MG63 (cell line): ENCODE data around the gene BCL2L1. TPM values are rescaled to one million over a fixed set of nuclear protein-coding genes. Genes with fewer than 3 reads are reported as not detected.
"Not testable (repeated sequence)": the region's sequence is repeated elsewhere in the genome, so short reads cannot be mapped to it uniquely, and the experiment has no call there.

Experiments used
- DNase-seq: peaks from one replicate; pipeline ENCODE4 v3.0.0-alpha.2; 2020
- H3K27me3 ChIP-seq: fragments of 250-450 bp; sonication (Bioruptor Pico); 2 replicates; pipeline ENCODE4 v1.5.1; 2020; ENCODE audit warnings: mild to moderate bottlenecking, moderate library complexity
- H3K36me3 ChIP-seq: fragments of 250-450 bp; sonication (Bioruptor Pico); 2 replicates; pipeline ENCODE4 v1.5.1; 2020; ENCODE audit warnings: mild to moderate bottlenecking, moderate library complexity
- H3K4me3 ChIP-seq: fragments of 250-450 bp; sonication (Bioruptor Pico); 2 replicates; pipeline ENCODE4 v1.5.1; 2020; ENCODE audit warnings: mild to moderate bottlenecking, moderate library complexity
- H3K9me3 ChIP-seq: fragments of 250-450 bp; sonication (Bioruptor Pico); 2 replicates; pipeline ENCODE4 v1.5.1; 2020; ENCODE audit warnings: mild to moderate bottlenecking, moderate library complexity
- total RNA-seq: library from RNA; depleted of rRNA; stranded (reverse); fragments of >200 nt; shearing (Covaris generic); gene quantifications from 2 replicates; pipeline ENCODE4 v1.2.3, GENCODE V29; 2014; ENCODE audit warnings: low replicate concordance

The BCL2L1 gene
- total RNA-seq, 1 experiment from 2014 or later = 64.2 TPM

GRCh38 chr20:31675828-31676608, 46.6 kb downstream of the BCL2L1 start:
- Histone ChIP-seq H3K4me3 (no peak overlapping the region; the same call in 1 of the 2 replicates), H3K36me3 (peaks cover 30% of the 10 kb centered on the region), H3K27me3 (no peaks in the 10 kb centered on the region), H3K9me3 (no peaks in the 10 kb centered on the region)
- no peak for DNase-seq

- Histone ChIP-seq H3K4me3 (peak overlapping the region; percentile 25), H3K27me3 (no peaks in the 10 kb centered on the region), H3K36me3 (peaks cover 24% of the 10 kb centered on the region), H3K9me3 (no peaks in the 10 kb centered on the region)
- peak; percentile 80 for DNase-seq
Measured at GRCh38 chr20:31674895-31675827, 47.5 kb downstream of the BCL2L1 start.

- Histone ChIP-seq H3K4me3 (no peak overlapping the region), H3K36me3 (peaks cover 19% of the 10 kb centered on the region), H3K27me3 (no peaks in the 10 kb centered on the region), H3K9me3 (no peaks in the 10 kb centered on the region)
- DNase-seq = no peak
Measured at GRCh38 chr20:31673943-31674463, 48.7 kb downstream of the BCL2L1 start.

DNA sequence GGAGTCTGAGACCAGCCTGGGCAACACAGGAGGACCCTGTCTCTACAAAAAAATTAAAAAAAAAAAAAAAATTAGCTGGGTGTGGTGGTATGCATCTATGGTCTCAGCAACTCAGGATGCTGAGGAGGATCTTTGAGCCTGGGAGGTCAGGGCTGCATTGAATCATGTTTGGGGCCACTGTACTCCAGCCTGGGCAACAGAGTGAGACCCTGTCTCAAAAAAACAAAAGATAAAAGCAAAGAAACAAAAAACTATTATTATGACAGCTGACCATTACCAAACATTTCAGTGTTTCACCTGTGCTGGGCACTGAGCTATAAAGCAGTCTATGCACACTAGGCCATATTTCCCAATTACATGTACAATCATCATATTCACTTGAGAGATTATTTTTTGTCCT, 49.2 kb downstream of the BCL2L1 start:
- DNase-seq = no peak
- H3K27me3 ChIP-seq = no peaks in the 10 kb centered on the region
- no peaks in the 10 kb centered on the region for H3K9me3 ChIP-seq
- H3K36me3 ChIP-seq = peaks cover 19% of the 10 kb centered on the region
- no peak overlapping the region for H3K4me3 ChIP-seq

GRCh38 chr20:31671324-31671723, 51.3 kb downstream of the BCL2L1 start:
- H3K9me3 ChIP-seq = no peaks in the 10 kb centered on the region
- no peaks in the 10 kb centered on the region for H3K27me3 ChIP-seq
- no peak for DNase-seq
- H3K4me3 ChIP-seq = no peak overlapping the region
- H3K36me3 ChIP-seq = peaks cover 10% of the 10 kb centered on the region

GRCh38 chr20:31670371-31671228, 52.1 kb downstream of the BCL2L1 start:
- DNase-seq = peak; percentile 64
- H3K36me3 ChIP-seq = peaks cover 8% of the 10 kb centered on the region
- H3K4me3 ChIP-seq = no peak overlapping the region
- no peaks in the 10 kb centered on the region for H3K27me3 ChIP-seq
- H3K9me3 ChIP-seq = no peaks in the 10 kb centered on the region

GRCh38 chr20:31669876-31670275, 52.8 kb downstream of the BCL2L1 start:
- H3K4me3 ChIP-seq = no peak overlapping the region
- no peaks in the 10 kb centered on the region for H3K9me3 ChIP-seq
- no peaks in the 10 kb centered on the region for H3K27me3 ChIP-seq
- H3K36me3 ChIP-seq = peaks cover 11% of the 10 kb centered on the region
- DNase-seq = no peak

- not testable (repeated sequence) for H3K27me3 ChIP-seq, H3K4me3 ChIP-seq, H3K9me3 ChIP-seq, DNase-seq
- peaks cover 13% of the 10 kb centered on the region for H3K36me3 ChIP-seq
Measured at GRCh38 chr20:31668944-31669343, 53.7 kb downstream of the BCL2L1 start.

DNA sequence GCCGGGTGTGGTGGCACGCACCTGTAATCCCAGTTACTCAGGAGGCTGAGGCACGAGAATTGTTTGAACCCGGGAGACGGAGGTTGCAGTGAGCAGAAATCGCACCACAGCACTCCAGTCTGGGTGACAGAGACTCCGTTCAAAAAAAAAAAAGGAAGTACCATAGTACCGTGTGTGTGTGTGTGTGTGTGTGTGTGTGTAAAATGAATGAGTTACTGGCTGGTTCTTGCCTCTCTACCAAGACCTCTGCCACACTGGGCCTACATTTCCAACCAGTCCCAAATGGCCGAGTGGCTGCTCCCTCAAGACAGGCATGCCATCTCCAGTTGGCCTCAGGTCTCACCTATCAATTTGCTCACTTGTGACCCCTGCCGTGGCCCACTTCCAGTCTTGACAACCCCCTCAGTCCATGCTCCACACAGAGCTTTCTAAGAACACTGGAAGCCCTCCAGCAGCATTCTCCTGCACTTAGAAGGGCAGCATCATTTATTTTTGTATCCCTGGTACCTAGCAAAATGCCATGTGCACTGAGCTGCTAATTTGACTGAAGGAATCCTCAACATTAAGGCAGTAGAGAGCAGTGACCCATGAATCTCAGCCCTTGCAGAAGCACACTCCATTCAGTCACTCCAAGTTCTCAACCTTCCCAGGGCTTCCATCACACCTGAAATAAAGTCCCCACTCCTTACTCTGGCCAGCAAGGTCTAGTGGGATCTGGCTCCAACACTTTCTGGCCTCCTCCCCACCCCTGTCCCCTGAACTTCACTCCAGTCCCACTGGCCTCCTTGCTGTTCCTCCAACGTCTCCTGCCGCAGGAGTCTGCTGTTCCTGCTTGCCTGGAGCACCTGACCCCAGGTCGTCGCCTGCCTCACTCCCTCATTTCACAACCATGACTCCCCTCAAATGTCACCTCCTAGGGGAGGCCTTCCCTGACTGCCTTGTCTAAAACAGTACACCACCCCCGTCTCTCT, 55.1 kb downstream of the BCL2L1 start:
- no peak for DNase-seq
- Histone ChIP-seq H3K27me3 (no peaks in the 10 kb centered on the region), H3K36me3 (peaks cover 20% of the 10 kb centered on the region), H3K4me3 (no peak overlapping the region), H3K9me3 (no peaks in the 10 kb centered on the region)

DNA sequence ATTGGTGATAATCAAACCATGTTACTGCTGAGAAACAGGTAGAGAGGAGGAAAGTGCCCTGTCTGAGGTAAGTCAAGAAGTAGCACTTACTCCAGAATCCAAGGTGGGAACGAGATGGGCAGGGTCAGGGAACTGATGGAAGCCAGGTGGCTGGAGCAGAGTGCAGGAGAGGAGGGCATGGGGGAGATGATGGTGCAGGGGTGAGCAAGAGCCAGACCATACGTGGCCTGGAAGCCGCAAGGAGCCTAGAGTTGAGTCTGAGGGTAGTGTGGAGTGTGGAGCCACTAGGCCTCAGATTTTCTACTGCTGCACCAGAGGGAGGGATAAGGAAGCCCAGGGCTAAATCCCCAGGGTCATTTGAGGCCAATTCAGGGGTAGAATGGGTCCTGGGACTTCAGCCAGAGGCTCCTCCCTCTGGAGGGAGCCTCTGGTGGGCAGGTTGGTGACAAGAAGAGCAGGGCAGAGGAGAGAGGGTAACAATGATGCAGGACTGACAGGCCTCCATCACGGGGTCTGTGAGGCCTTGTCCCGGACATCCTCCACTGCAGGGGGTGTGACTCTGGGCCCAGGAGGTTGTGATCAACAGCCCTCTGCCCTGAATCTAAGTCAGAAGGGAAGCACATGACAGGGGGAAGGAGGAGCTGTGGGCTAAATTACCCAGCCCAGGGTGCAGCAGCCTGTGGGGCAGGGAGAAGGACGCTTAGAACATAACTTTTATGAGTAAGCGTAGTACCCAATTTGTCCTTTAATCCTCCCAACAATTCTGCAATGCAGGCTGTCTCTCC, 56.2 kb downstream of the BCL2L1 start:
- no peak for DNase-seq
- Histone ChIP-seq H3K36me3 (peaks cover 20% of the 10 kb centered on the region), H3K4me3 (no peak overlapping the region), H3K9me3 (no peaks in the 10 kb centered on the region), H3K27me3 (no peaks in the 10 kb centered on the region)

- H3K36me3 ChIP-seq = peaks cover 20% of the 10 kb centered on the region
- H3K9me3 ChIP-seq = no peaks in the 10 kb centered on the region
- no peak for DNase-seq
Measured at GRCh38 chr20:31665753-31666152, 56.9 kb downstream of the BCL2L1 start.

GRCh38 chr20:31664696-31665354, 57.8 kb downstream of the BCL2L1 start:
- Histone ChIP-seq H3K9me3 (no peaks in the 10 kb centered on the region), H3K4me3 (no peak overlapping the region), H3K27me3 (no peaks in the 10 kb centered on the region), H3K36me3 (peaks cover 17% of the 10 kb centered on the region)
- no peak for DNase-seq

More at GRCh38 chr20:31665753-31666152, 56.9 kb downstream of the BCL2L1 start:
- no peak overlapping the region for H3K4me3 ChIP-seq
- H3K27me3 ChIP-seq = no peaks in the 10 kb centered on the region

DNA sequence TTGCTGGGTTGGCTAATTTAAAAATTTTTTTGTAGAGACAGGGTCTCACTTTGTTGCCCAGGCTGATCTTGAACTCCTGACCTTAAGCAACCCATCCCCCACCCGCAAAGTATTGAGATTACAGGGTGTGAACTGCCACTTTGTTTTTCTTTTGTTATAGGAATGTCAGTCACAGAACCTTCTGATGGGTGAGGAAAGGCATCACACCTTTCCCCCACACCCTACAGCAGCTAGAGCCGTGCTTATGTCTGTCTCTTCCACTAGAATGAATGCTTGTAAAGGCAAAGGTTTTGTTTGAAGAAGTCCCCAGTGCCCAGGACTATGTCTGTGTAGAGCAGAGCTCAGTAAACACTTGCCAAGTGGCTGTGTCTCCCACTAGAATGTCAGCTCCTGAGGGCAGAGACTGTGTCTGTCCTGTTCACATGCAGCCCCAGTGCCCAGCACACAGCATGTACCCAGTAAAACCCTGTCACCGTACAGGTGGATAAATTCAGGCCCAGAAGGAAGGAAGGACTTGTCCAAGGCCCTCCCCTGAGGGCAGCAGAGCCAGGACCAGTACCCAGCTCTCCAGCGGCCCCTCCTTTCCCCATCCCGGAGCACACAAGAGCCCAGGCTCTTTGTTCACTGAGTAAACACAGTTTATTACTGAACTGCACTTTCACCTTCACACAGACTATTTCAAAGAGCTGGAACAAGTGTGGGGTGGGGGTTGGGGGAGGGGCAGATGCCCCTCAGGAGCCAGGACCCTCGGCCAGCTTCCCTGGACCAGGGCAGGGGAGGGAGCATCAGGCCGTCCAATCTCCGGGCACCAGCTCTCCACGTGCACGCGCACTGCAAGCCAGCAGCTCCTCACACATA, 58.6 kb downstream of the BCL2L1 start:
- Histone ChIP-seq H3K36me3 (peaks cover 17% of the 10 kb centered on the region), H3K4me3 (no peak overlapping the region), H3K9me3 (no peaks in the 10 kb centered on the region), H3K27me3 (no peaks in the 10 kb centered on the region)
- no peak for DNase-seq

DNA sequence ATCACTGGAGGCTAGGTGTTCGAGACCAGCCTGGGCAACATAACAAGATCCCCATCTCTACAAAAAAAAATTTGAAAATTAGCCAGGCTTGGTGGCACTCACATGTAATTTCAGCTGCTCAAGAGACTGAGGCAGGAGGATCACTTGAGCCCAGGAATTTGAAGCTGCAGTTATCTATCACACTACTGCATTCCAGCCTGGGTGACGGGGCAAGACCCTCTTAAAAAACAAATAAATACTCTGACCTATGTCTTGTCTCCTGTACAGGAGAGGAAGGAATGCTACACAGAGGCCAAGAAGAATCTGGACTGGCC, 59.2 kb downstream of the BCL2L1 start:
- Histone ChIP-seq H3K4me3 (no peak overlapping the region), H3K27me3 (no peaks in the 10 kb centered on the region), H3K36me3 (peaks cover 17% of the 10 kb centered on the region), H3K9me3 (no peaks in the 10 kb centered on the region)
- DNase-seq = no peak
